HG03139 (cell line): ENCODE measurements around the gene ECEL1.

ENCODE experiments used
- ATAC-seq: cut with Tn5 transposase; IDR thresholded peaks from one replicate; pipeline ENCODE4 v1.9.1; 2021; ENCODE audit not compliant: unreplicated experiment

The ECEL1 gene

GRCh38 chr2:232522623-232523401, 35.2 kb upstream of the ECEL1 start:
- no peak for ATAC-seq

GRCh38 chr2:232521959-232522622, 34.5 kb upstream of the ECEL1 start:
- no peak for ATAC-seq

GRCh38 chr2:232521098-232521497, 33.5 kb upstream of the ECEL1 start:
- ATAC-seq = no peak

GRCh38 chr2:232520489-232520888, 32.9 kb upstream of the ECEL1 start:
- ATAC-seq = no peak

GRCh38 chr2:232519581-232520438, 32.2 kb upstream of the ECEL1 start, which contains the start of gene PRSS56:
Gene PRSS56, plus strand, starts transcription at chr2:232520388. Its CDS starts 211 bp downstream, at chr2:232520599.
- no peak for ATAC-seq

- ATAC-seq = no peak
Observed at GRCh38 chr2:232518844-232519243, 31.2 kb upstream of the ECEL1 start.

- no peak for ATAC-seq
Observed at GRCh38 chr2:232516551-232516950, 28.9 kb upstream of the ECEL1 start.

- ATAC-seq = no peak
Observed at GRCh38 chr2:232515639-232516038, 28.0 kb upstream of the ECEL1 start.

- ATAC-seq = no peak
Observed at GRCh38 chr2:232513353-232513752, 25.7 kb upstream of the ECEL1 start.

GRCh38 chr2:232512602-232513001, 25.0 kb upstream of the ECEL1 start:
- ATAC-seq = no peak

- ATAC-seq = no peak
Observed at GRCh38 chr2:232511336-232511890, 23.8 kb upstream of the ECEL1 start.

GRCh38 chr2:232508251-232508650, 20.6 kb upstream of the ECEL1 start:
- ATAC-seq = no peak

- no peak for ATAC-seq
Observed at GRCh38 chr2:232506709-232507108, 19.1 kb upstream of the ECEL1 start.

- ATAC-seq = no peak
Observed at GRCh38 chr2:232505856-232506255, 18.2 kb upstream of the ECEL1 start.

- no peak for ATAC-seq
Observed at GRCh38 chr2:232504438-232504837, 16.8 kb upstream of the ECEL1 start.

GRCh38 chr2:232503809-232504323, 16.2 kb upstream of the ECEL1 start:
- ATAC-seq = no peak

- no peak for ATAC-seq
Observed at GRCh38 chr2:232502911-232503808, 15.5 kb upstream of the ECEL1 start.

- ATAC-seq = no peak
Observed at GRCh38 chr2:232502511-232502910, 14.9 kb upstream of the ECEL1 start.

GRCh38 chr2:232501794-232502390, 14.3 kb upstream of the ECEL1 start:
- ATAC-seq = no peak
